Fibroblast of mammary gland (primary cell): ENCODE results near the gene COG4.
A peak's percentile ranks its signal among the peaks of the same experiment; 100 is the strongest.

Experiments
- DNase-seq: peaks from one replicate; pipeline ENCODE4 v3.0.0-alpha.2; 2010; ENCODE audit warnings: low read depth
- H3K4me3 ChIP-seq: 2 replicates; pipeline ENCODE4 v1.5.1; 2011; ENCODE audit warnings: low read depth, mild to moderate bottlenecking, low read length, moderate library complexity; ENCODE audit not compliant: control insufficient read depth
- CTCF ChIP-seq: conservative IDR thresholded peaks from 2 replicates; pipeline ENCODE4 v1.5.1; 2011; ENCODE audit warnings: low read depth, low read length, inconsistent platforms; ENCODE audit not compliant: control insufficient read depth, insufficient read depth

COG4 gene

GRCh38 chr16:70470927-70471341, 52.4 kb downstream of the COG4 start:
- peak; percentile 35 for TF ChIP-seq CTCF
- DNase-seq: no peak
- H3K4me3 ChIP-seq: no peak overlapping the region

DNA sequence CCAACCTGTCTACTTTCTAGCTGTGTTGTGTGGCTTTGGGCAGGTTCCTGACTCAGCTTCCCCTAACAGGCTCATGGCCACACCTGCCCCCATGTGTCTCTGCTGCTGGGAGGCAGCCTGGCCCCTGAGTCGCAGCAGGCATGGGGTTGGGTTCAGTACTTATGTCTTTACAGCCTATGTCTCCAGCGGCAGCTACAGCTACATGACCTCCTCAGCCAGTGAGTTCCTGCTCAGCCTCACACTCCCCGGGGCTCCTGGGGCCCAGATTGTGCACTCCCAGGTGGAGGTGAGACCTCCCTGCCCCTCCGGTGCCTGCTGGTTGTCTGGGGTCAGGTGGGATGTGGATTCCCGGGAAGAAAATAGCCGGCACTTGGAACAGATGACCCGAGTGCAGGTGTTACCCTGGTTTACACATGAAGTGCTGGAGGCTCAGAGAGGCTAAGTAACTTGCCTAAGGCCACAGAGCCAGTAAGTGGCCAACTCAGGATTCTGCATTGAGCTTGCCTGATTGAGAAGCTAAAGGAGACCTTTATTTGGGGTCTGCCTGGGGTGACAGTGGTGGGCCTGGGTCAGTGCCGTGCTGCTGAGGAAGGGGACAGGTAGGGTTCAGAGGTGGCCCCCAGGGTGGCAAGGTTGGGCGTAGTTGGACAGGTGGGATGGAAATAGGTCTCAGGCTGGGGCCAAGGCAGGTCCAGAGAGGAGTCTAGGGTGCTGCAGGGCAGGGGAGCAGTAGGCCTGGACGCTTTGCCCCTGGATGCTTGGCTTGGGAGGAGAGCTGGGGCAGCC, 53.0 kb downstream of the COG4 start:
- DNase-seq: no peak
- no peak for TF ChIP-seq CTCF
- no peak overlapping the region for H3K4me3 ChIP-seq

GRCh38 chr16:70468776-70469525, 54.4 kb downstream of the COG4 start:
- no peak for TF ChIP-seq CTCF
- DNase-seq: no peak
- no peak overlapping the region for H3K4me3 ChIP-seq

DNA sequence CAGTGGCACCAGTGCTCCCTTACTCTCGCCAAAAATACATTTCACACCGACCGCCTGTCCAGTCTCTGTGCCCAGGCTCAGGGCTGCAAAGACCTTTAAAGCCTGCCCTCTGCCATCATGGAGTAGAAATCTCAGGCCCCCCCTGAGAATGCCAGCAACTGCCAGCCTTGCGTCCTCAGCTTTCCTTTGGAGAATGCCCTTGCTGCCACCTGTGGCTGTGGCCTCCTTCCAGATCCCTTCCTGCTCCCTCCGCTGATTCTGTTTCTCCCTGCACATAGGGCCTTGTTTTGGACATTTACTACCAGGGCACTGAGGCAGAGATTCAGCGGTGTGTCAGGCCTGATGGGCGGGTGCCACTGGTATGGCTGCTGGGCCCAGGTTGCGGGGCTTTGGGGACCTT, 55.7 kb downstream of the COG4 start:
- no peak overlapping the region for H3K4me3 ChIP-seq
- DNase-seq: no peak
- TF ChIP-seq CTCF: no peak

DNA sequence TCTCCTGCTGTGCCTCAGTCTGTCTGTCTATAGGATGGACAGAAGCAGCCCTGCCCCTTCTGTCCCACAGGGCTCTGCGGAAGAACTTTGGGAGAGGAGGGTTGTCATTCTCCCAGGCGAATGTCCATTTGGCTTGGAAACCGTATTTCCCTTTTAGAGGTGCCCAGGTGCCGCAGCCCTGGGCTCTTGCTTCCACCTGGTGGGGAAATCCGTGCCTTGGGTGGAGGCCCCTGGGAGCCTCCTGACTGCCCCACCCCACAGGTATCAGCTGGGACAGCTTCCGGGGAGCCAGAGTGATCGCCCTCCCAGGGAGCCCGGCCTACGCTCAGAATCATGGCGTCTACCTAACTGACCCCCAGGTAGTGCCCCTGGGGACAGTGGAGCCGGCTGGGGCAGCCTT, 56.2 kb downstream of the COG4 start:
- TF ChIP-seq CTCF: no peak
- DNase-seq: no peak
- H3K4me3 ChIP-seq: no peak overlapping the region

DNA sequence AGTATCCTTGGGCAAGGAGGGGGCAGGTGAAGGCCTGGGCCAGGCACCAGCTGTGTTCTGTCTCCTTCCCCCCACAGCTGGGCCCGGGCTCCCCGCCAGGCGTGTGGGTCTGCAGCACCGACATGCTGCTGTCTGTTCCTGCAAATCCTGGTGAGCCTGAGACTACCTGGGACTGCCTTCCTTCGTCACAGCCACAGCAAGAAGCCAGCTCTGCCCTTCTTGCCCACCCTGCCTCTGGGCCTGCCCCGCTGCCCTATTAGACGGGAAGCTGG, 56.6 kb downstream of the COG4 start:
- DNase-seq: no peak
- TF ChIP-seq CTCF: no peak
- H3K4me3 ChIP-seq: no peak overlapping the region
